GM19324 (cell line): ENCODE data around the gene MYCBP2.
"Not testable (repeated sequence)": the region's sequence is repeated elsewhere in the genome, so short reads cannot be mapped to it uniquely, and the experiment has no call there.

Experiments
- ATAC-seq: cut with Tn5 transposase; IDR thresholded peaks from one replicate; pipeline ENCODE4 v1.9.1; 2021; ENCODE audit warnings: mild to moderate bottlenecking, moderate library complexity; ENCODE audit not compliant: unreplicated experiment, low FRiP score

The MYCBP2 gene

GRCh38 chr13:77300176-77301037, 26.5 kb downstream of the MYCBP2 start:
- no peak for ATAC-seq

GRCh38 chr13:77299587-77299986, 27.3 kb downstream of the MYCBP2 start:
- no peak for ATAC-seq

GRCh38 chr13:77298426-77298825, 28.5 kb downstream of the MYCBP2 start:
- ATAC-seq: no peak

- no peak for ATAC-seq
Observed at GRCh38 chr13:77291774-77292173, 35.1 kb downstream of the MYCBP2 start.

- no peak for ATAC-seq
Observed at GRCh38 chr13:77290342-77290741, 36.6 kb downstream of the MYCBP2 start.

GRCh38 chr13:77289851-77290250, 37.0 kb downstream of the MYCBP2 start:
- ATAC-seq: no peak

GRCh38 chr13:77285632-77286031, 41.3 kb downstream of the MYCBP2 start:
- ATAC-seq: not testable (repeated sequence)

GRCh38 chr13:77285098-77285497, 41.8 kb downstream of the MYCBP2 start:
- no peak for ATAC-seq

- ATAC-seq: no peak
Observed at GRCh38 chr13:77274126-77274525, 52.8 kb downstream of the MYCBP2 start.

- ATAC-seq: no peak
Observed at GRCh38 chr13:77269141-77269540, 57.8 kb downstream of the MYCBP2 start.

- ATAC-seq: no peak
Observed at GRCh38 chr13:77267362-77267761, 59.5 kb downstream of the MYCBP2 start.

- ATAC-seq: no peak
Observed at GRCh38 chr13:77265336-77265735, 61.6 kb downstream of the MYCBP2 start.

- no peak for ATAC-seq
Observed at GRCh38 chr13:77262198-77262597, 64.7 kb downstream of the MYCBP2 start.

GRCh38 chr13:77250975-77251374, 75.9 kb downstream of the MYCBP2 start:
- ATAC-seq: no peak

- not testable (repeated sequence) for ATAC-seq
Observed at GRCh38 chr13:77245224-77245623, 81.7 kb downstream of the MYCBP2 start.

- ATAC-seq: no peak
Observed at GRCh38 chr13:77239312-77239711, 87.6 kb downstream of the MYCBP2 start.

GRCh38 chr13:77235456-77236022, 91.4 kb downstream of the MYCBP2 start:
- ATAC-seq: no peak

GRCh38 chr13:77233159-77233558, 93.7 kb downstream of the MYCBP2 start:
- ATAC-seq: no peak

GRCh38 chr13:77230560-77230959, 96.3 kb downstream of the MYCBP2 start:
- no peak for ATAC-seq

- ATAC-seq: no peak
Observed at GRCh38 chr13:77225946-77226345, 100.9 kb downstream of the MYCBP2 start.

- ATAC-seq: no peak
Observed at GRCh38 chr13:77222909-77223308, 104.0 kb downstream of the MYCBP2 start.
